ENCODE measurements around the gene BRS3. TPM values are rescaled to one million over a fixed set of nuclear protein-coding genes. Genes with fewer than 3 reads are reported as not detected.

Gene BRS3
- total and polyA plus RNA-seq, 2 experiments from 2014 or later = not detected

GRCh38 chrX:136467303-136467702 lies 20.4 kb upstream of the BRS3 start (continued):
- TF ChIP-seq ZNF462 (CRISPR knock-in tag; IDR thresholded peaks at IDR 0.05) = no peak
- TF ChIP-seq REST (IDR thresholded peaks at IDR 0.05; ENCODE audit: unreplicated experiment) = no peak
- no peak for TF ChIP-seq NANOG (IDR thresholded peaks at IDR 0.05; ENCODE audit: borderline replicate concordance)
- no peak for TF ChIP-seq ETS1 (IDR thresholded peaks at IDR 0.05)
- no peak for TF ChIP-seq JUNB (IDR thresholded peaks at IDR 0.05; ENCODE audit: unreplicated experiment)
- TF ChIP-seq CREB1 (CRISPR knock-in tag; IDR thresholded peaks at IDR 0.05; ENCODE audit: low read depth) = no peak
- TF ChIP-seq ZNF331 (CRISPR knock-in tag; IDR thresholded peaks at IDR 0.05; ENCODE audit: low read depth) = no peak
- TF ChIP-seq ZNF114 (CRISPR knock-in tag; IDR thresholded peaks at IDR 0.05) = no peak
